NB4 (cell line): ENCODE data around the gene ZNF500.

Experiments used
- MYC ChIP-seq: IDR thresholded peaks from 2 replicates; pipeline ENCODE4 v1.6.1; 2011; ENCODE audit warnings: low read depth, low read length
- POLR2A ChIP-seq: IDR thresholded peaks from 2 replicates; pipeline ENCODE4 v1.6.1; 2011; ENCODE audit warnings: mild to moderate bottlenecking; ENCODE audit not compliant: insufficient read length; ENCODE audit errors: extremely low read depth
- TF ChIP-seq, protein P1 (sequence below): IDR thresholded peaks from one replicate; pipeline ENCODE4 v1.5.1; 2012; ENCODE audit warnings: low read depth, low read length

DNA sequence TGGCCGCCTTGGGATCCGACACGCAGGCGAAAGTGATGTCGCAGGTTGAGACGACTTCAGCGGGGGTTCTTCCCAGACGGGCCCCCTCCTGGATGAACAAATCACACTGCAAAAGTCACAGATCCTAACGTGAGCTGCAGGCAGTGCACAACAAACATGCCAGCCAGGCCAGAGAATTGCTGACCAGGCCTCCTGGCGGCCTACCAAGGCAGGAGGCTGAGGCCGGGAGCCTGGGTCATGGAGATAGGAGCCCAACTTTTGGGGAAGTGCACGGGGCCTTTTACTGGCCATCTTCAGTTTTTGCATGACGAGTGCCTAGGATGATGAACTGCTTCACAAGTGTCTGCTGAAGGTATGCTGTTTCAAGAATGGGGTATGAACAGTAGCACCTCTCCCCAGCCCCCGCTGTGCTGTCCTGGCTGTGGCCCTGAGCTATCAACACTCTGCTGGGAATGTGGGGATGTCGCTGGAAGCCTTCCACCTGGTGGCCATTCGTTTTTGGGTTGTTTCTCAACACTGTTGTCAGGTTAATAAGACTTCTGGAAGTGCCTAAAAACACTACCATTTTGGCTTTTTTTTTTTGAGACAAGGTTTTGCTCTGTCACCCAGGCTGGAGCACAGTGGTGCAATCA lies 47.7 kb upstream of the ZNF500 start:
- TF ChIP-seq POLR2A (no peak), MYC (no peak)
- TF ChIP-seq, protein P1, sequence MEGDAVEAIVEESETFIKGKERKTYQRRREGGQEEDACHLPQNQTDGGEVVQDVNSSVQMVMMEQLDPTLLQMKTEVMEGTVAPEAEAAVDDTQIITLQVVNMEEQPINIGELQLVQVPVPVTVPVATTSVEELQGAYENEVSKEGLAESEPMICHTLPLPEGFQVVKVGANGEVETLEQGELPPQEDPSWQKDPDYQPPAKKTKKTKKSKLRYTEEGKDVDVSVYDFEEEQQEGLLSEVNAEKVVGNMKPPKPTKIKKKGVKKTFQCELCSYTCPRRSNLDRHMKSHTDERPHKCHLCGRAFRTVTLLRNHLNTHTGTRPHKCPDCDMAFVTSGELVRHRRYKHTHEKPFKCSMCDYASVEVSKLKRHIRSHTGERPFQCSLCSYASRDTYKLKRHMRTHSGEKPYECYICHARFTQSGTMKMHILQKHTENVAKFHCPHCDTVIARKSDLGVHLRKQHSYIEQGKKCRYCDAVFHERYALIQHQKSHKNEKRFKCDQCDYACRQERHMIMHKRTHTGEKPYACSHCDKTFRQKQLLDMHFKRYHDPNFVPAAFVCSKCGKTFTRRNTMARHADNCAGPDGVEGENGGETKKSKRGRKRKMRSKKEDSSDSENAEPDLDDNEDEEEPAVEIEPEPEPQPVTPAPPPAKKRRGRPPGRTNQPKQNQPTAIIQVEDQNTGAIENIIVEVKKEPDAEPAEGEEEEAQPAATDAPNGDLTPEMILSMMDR = peak; percentile 0
